NCI-H510A (cell line): ENCODE measurements around the gene RASAL1.

Experiments used
- DNase-seq: peaks from one replicate; lab custom pipeline; 2025; lab: John Stamatoyannopoulos, UW

The RASAL1 gene

DNA sequence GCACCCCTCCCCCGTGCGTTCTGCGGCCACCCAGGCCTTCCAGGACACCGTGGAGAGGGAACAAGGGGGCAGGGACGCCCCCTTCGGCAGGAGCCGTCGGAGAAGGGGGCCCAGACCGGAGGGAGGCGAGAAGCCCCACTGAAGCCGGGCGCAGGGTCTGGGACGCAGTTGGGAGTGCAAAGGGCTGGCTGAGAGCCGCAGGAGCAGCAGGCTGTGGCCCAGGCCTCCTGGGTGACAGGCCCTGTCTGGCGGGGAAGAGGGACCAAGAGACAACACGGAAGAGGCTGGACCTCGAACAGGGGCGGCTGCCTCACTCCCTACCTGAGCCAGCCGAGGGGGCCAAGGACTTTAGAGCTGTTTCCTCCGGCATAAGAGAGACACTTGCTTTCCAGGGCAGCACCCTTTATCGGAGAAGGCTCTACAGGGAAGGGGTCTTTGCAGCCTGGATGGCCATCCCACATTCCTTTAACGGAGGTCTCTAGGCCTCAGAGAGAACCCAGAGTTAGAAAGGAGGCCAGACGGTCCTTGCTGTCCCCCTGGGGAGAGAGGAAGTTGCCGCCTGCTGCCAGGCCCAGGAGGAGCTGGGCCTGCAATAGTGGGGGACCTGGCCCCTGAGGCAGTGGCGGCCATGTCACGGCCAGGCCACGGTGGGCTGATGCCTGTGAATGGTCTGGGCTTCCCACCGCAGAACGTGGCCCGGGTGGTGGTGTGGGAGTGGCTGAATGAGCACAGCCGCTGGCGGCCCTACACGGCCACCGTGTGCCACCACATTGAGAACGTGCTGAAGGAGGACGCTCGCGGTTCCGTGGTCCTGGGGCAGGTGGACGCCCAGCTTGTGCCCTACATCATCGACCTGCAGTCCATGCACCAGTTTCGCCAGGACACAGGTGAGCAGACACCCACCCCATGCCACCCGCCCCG, 77.7 kb downstream of the RASAL1 start:
- DNase-seq, result no peak

DNA sequence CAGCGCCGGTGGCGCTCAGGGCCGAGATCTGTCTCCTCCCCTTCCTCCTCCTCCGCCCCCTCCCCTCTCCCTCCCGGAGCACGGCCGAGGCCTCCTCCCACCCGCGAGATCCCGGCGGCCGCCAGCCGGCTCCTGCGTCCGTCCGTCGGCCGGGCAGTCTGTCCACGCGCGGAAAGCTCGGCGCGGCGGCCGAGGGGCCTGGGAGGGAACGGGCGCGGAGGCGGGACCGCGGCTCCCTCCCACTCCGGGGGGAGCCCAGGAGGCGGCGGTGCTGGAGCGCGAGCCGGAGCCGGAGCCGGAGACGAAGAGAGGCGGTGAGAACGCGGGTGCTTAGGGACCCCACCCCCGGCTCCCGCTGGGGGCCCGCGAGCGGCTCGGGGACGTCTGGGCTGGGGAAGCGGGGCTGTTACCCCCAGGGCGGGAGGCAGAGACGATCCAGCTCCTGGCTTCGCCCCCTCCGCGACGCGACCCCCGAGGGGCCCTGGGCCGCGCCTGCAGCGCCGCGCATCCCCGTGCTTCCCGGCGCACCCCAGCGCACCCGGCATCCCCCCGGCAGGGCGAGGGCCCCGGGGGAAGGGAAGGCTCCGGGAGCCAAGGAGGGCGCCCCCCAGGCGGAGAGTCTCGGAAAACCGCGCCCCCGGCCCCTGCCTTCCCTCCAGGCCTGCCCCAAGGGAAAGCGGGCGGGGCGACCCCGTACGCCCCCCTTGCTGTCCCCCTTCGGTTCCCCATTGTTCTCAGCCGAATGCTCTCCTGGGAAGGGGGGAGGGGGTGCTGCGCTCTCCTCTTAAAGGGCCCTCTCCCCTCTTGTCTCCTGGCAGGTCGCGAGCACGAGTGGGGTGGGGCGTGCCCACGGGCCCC, 78.7 kb downstream of the RASAL1 start, which contains the start of gene DTX1:
Gene DTX1 (plus strand): TSS at position 100 of the 858 bp plus-strand sequence. CDS start 1,463 bp downstream, outside the sequence.
- no peak for DNase-seq

DNA sequence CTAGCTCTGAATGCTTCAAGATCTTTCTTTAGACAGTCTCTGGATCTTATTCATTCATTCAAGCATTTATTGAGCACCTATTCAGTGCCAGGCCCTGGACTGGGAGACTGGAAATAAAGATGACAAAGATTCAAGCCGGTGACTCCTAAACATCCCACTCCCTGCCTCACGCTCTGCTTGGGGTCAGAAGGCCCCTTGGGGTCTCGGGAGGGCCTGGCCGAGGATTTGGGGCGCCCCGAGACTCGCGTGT, 79.3 kb downstream of the RASAL1 start:
- DNase-seq, result no peak

DNA sequence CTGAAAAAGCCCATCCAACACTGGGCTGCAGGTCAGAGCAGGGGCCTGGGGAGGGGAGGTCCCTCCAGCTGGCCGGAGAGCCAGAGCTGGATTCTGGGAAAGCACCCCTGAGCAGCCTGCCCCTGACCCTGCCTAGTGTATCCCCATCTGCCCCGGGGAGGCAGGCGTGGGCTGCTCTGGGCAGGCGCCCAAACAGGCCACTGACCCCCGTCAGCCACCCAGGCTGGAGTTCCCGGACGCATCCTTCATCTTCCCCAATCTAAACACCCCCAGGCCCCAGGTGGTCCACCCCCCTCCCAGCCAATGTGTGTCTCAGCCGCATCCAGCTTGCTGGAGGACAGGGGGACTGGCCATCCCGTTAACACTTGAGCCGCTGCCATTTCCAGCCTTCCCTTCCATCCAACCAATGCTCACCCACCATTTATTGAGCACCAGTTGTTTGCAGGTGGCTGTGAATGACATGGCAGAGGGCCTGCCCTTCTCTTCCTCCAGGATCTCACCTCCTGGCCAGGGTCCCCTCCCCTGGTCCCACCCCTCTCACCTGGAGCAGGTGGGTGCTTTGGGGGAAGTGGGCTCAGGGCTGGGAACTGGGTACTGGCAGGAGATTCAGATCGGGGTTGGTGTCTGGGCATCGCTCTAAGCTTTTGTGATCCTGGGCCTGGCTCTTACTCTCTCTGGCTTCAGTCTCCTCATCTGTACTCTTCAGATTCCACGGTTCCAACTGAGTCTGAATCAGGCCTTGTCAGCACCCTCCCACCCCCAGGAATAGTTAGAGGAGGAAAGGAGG, 79.8 kb downstream of the RASAL1 start:
- DNase-seq, result no peak

DNA sequence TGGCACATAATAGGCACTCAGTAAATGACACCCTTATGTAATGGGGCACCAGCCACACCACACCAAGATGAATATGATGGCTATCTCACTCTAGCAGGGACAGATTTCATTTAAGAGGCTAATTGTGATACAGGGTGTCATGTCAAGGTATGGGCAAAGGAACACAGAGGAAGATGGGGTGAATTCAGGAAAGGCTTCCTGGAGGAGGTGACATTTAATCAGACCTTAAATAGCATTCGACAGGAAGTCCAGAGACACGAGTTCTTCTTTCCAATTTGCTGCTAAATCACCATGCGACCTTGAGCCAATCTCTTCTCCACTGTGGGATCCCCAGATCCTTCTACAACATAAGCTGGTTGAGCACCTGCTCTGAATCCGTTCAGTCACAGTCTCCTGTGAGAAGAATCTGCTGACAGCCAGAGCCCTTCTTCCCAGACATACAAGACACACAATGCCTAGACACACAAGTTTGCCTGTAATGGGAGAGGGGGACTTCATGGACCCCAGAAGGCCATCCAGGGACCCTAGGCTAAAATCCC, 80.5 kb downstream of the RASAL1 start:
- no peak for DNase-seq

DNA sequence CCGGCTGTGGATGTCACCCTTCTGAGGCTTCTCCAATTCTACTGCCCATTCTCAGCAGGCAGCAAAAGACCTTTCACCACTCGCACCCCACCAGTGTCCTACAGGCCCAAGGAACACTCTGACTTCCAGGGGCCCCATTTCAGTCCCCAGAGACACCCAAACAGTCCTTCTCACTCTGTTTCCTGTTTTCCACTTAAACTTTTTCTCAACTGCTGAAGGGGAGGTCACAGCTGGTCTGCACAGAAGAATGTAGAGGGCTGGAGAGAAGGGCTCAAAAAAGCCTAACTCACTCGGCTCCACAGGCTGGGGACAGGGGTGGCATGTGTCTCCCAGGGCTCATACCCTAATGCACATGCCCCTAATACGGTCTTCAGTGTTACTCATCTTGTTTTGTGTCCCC, 83.2 kb downstream of the RASAL1 start:
- no peak for DNase-seq

DNA sequence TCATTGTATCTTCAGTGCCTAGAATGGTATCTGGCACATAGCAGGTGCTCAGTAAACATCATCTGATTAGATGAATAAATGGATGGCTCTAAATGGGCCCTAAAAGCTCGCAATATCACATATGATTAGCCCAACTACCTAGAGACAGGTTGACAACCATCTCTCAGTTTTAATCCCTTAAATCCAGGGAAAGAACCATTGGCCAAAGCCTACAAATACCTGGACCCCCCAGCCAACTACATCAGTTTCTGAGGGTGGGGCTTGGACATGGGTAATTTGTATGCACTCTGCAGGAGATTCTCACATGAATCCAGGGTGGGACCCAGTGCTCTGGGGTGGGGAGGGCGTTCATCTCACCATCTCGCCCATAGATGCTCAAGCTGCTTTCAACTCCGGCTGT, 83.8 kb downstream of the RASAL1 start:
- DNase-seq, result no peak

DNA sequence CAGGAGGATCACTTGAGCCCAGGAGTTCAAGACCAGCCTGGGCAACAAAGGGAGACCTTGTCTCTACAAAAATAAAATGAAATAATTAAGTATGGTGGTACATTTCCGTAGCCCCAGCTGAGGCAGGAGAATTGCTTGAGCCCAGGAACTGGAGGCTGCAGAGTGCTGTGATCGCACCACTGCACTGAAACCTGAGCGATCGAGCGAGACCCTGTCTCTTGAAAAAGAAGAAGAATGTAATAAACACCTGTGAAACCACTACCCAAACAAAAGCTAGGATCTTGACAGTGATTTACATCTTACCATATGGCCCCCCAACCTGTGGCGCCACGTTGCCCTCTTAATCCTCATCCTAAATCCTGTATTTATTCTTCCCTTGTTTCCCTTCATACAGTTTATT, 84.8 kb downstream of the RASAL1 start:
- DNase-seq, result no peak

DNA sequence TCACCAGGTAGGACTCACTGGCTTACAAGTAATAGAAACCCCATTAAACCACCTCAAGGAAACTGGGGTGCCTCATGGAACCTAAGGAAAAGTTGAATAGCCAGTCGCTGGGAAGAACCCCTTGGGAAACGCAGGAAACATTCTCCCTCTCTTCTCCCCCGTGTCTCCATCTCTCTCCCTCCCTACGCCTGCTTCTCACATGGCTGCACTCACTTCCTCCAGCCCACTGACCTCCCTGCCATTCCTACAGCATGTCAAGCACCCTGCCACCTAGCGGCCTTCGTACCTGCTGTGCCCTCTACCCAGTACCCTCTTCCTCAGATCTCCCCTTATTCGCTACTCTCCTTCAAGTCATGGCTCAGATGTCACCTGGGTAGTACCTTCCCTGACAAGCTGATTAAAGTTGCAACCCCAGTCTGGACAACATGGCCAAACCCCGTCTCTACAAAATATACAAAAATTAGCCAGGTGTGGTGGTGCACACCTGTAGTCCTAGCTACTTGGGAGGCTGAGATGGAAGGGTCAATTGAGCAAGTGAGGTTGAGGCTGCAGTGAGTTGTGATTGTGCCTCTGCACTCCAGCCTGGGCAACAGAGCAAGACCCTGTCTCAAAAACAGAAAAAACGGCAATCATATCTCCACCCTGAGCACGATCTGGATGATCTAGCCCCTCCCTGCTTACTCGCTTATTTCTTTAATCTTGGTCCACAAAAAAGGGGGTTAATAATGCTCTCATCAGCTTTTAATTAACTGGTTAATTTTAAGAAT, 85.4 kb downstream of the RASAL1 start:
- peak; percentile 61 for DNase-seq
